Posterior vena cava (tissue), 2 donors: ENCODE results near the gene STAT5B. TPM values are rescaled to one million over a fixed set of nuclear protein-coding genes. Genes with fewer than 3 reads are reported as not detected.
A peak's percentile ranks its signal among the peaks of the same experiment; 100 is the strongest.
"Not testable (repeated sequence)": the region's sequence is repeated elsewhere in the genome, so short reads cannot be mapped to it uniquely, and the experiment has no call there.

Source experiments
- DNase-seq: peaks from one replicate; pipeline ENCODE4 v3.0.0-alpha.2; 2020; ENCODE audit warnings: low spot score
- intact Hi-C, 2 donors: fragments of 100-400 bp; cut with DNase I; formaldehyde crosslinking; loops; one replicate each; pipeline versions ENCODE4 v1.14.1 to v1.14.2; 2022 to 2023
- total RNA-seq, 2 donors: library from RNA; stranded (reverse); fragmentation: NEBNext Ultra II Directional; extraction: Animal tissue kit (Norgen Biotek cat#: 25700); gene quantifications; one replicate each; pipeline ENCODE4 v1.2.1, GENCODE V29; 2021
- donor health status: DM: yes; HTN: yes; CAD: no.
- donor health status: DM: yes; HTN: yes; CAD: no.

Gene STAT5B
- total RNA-seq, 2 donors from 2014 or later = 88.6 to 96.3 TPM

DNA sequence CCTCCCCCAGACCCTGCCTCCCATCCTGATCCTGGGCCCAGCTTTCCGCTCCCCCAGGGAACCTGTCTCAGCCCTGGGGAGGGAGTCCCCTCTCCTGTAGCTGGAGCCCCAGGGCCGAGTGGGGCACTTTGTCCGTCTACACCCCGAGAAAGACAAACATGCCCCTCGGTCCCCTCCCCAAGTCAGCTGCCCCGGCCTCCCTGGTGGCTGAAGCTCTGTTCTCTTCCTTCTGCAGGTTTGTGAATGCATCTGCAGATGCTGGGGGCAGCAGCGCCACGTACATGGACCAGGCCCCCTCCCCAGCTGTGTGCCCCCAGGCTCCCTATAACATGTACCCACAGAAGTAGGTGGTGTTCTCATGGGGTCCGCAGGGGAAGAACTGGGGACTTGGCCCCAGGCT, 33.0 kb upstream of the STAT5B start:
- intact Hi-C loops = no loop called here
- DNase-seq = no peak

DNA sequence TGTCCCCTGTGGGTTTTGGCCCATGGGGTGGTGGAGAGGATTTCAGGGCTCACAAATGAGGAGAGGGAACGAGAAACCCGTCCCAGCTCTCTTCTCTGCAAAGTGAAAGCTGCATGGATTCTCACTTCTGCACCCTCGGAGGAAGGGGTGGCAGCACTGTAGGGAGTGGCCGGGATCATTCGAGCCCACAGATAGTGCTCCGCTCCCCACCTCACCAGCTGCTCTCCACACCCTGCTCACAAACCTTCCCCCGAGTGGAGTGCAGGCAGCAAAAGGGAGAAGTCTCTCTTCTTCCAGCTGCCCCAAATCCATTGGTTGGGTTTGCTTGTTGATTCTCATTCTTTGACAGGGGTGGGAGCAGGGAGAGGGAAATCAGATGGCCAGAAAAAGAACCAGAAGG, 32.3 kb upstream of the STAT5B start:
- intact Hi-C loops = no loop called here
- DNase-seq = no peak

DNA sequence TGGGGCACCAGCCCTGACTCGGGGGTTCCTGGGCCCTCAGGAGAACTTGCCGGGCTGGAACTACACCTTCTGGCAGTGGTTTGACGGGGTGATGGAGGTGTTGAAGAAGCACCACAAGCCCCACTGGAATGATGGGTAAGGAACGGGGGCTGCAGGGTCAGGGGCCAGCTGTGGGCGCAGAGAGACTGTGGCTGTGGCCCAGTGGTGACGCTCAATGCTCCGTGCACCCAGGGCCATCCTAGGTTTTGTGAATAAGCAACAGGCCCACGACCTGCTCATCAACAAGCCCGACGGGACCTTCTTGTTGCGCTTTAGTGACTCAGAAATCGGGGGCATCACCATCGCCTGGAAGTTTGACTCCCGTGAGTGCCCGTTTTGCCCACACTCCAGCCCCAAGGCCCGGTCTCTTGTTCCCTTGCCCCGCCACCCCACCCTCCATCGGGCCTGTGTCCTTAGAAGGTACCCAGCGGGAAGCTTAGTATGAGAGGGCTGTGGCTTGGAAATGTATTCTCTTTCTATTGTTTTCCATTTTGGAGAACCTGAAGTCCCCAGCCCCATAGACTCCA, 31.3 kb upstream of the STAT5B start:
- intact Hi-C loops = no loop called here

GRCh38 chr17:42306385-42306667, 30.1 kb upstream of the STAT5B start:
- DNase-seq = no peak
- intact Hi-C loops = no loop called here

More for the DNA sequence above, 31.3 kb upstream of the STAT5B start:
- no peak for DNase-seq

DNA sequence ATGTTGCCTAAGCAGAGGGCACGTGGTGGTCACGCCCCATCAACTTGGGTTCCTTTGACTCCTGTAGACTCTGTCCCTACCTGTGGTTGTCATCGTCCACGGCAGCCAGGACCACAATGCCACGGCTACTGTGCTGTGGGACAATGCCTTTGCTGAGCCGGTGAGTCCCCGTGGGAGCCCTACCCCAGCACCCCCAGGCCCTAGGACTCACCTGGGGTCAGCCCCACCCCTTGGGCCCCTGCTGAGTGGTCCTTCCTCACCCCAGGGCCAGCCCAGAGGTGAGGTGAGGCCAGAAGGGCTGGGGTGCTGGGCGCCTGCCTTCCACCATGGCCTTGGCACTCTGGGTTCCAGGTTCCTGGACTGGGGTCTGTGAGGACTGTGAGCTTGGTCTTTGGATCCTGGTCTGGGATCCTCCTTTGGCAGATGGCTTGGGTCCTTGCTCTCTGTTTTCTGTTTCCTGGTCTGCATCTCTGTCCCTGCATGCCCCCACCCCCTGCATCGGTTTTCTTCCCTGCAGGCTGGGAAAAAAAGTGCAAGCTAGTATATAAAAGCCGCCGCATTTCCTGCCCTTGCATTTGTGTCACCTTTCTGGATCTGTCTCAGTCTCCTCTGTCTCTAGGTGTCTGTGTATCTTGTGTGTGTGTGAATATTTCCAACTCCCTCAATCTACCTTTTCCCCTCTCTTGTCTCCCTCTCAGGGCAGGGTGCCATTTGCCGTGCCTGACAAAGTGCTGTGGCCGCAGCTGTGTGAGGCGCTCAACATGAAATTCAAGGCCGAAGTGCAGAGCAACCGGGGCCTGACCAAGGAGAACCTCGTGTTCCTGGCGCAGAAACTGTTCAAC, 29.6 kb upstream of the STAT5B start:
- intact Hi-C loops = loop anchor here in 1 of 2 donors (1.0 kb wide), 1 partner anchor 12 kb away; no protein-coding TSS in a partner anchor

DNA sequence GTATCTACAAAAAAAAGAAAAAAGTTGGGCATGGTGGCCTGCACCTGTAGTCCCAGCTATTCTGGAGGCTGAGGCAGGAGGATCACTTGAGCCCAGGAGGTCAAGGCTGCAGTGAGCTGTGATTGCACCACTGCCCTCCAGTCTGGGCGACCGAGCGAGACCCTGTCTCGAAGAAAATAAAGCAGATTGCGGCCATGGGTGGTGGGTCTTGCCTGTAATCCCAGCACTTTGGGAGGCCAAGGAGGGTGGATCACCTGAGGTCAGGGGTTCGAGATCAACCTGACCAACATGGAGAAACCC, 28.8 kb upstream of the STAT5B start:
- not testable (repeated sequence) for DNase-seq
- intact Hi-C loops = loop anchor here in 1 of 2 donors (1.0 kb wide), 1 partner anchor 12 kb away; no protein-coding TSS in a partner anchor

More for the DNA sequence above, 29.6 kb upstream of the STAT5B start:
- no peak for DNase-seq

GRCh38 chr17:42304187-42305030, 28.2 kb upstream of the STAT5B start:
- DNase-seq = no peak
- intact Hi-C loops = loop anchor here in 1 of 2 donors (1.0 kb wide), 1 partner anchor 13 kb away; no protein-coding TSS in a partner anchor

- no peak for DNase-seq
- intact Hi-C loops = no loop called here
Observed at GRCh38 chr17:42303694-42304093, 27.5 kb upstream of the STAT5B start.

DNA sequence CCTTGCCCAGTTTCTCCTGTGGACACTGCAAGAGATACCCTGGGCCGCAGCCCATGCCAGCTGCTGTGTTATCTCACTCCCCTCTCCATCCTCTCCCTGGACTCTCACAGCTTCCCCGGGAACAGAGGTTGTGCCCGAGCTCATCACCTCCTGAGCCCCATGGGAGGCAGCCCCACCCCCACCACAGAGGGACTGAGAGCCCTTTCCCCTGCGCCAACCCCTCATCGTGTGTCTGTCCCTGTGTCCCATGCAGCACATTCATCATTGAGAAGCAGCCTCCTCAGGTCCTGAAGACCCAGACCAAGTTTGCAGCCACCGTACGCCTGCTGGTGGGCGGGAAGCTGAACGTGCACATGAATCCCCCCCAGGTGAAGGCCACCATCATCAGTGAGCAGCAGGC, 24.8 kb upstream of the STAT5B start:
- intact Hi-C loops = no loop called here
- no peak for DNase-seq

GRCh38 chr17:42299913-42300312, 23.7 kb upstream of the STAT5B start:
- intact Hi-C loops, DNase-seq: not testable (repeated sequence)

DNA sequence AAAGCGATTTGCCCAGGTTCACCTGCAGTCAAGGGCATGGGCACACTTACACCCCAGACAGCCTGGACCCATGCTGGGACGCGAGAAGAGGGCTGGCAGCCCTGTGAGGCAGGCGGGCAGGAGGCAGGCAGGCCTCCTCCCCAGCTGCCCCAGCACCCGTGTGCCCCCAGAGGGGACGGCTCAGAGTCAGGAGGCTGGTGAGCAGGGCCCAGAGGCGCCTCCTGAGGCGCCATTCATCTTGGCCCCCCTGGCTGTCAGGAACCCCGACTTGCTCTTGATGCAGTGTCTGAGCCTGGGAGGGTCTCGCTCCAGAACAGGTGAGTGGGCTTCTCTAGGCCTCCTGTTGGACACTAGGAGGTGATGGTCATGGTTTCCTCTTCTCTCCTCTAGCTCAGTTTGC, 23.2 kb upstream of the STAT5B start:
- DNase-seq, intact Hi-C loops: not testable (repeated sequence)

DNA sequence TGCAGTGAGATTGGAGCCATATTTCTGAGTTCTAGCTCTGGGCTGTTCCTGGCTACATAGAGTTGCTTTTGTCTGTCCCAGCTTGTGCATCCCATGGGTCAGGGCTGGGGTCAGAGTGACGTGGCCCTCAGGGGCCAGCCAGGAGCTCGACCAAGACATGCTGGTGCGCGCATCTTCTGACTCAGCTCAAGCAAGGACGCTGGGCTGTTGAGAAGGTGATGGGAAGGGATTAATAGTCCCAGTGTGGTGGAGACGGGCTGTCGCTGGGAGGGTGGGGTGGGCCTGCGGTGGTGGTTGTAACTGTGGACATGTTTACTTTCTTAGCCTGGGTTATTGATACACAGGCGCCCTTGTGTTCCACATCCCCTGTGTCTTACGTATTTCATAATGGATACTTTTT, 21.6 kb upstream of the STAT5B start:
- intact Hi-C loops, DNase-seq: not testable (repeated sequence)

- intact Hi-C loops = no loop called here
- DNase-seq = peak; percentile 0
Observed at GRCh38 chr17:42296012-42296411, 19.8 kb upstream of the STAT5B start.

DNA sequence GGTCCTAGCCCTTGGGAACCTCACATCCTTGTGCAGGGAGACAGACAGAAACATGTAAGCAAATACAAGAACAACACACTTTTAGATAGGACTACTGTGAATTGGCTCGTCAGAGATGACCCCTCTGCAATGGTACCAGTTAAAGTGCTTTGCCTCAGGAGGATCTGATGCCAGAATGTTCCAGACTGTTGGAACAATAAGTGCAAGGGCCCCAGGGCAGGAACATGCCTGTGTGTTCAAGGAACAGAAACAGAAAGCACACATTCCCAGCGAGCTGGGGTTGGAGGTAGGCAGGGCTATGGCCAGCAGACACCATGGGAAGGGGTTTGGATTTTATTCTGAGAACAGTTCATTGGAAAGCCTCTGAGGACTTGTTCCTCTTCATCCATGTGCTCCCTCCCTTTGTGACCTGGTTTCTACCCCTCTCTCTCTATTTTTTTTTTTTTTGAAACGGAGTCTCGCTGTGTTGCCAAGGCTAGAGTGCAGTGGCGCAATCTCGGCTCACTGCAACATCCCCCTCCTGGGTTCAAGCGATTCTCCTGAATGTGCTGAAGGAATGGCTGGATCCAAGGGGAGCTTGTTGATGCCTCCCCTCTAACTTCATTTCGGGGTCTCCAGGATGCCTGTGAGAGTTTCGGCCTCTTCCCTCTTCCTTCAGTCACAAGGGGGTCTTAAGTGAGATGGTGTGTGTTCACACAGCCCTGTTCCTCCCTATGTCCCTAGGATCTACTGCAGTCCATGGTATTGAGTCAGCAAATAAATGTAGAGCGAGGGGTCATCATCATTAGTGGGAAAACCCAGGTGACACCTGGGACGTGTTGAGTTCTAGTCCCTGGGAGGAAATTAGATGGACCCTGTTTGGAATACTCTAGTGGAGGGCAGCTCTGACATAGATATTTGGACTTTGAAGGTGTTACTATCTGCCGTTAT, 18.5 kb upstream of the STAT5B start:
- intact Hi-C loops = no loop called here
- DNase-seq = peak; percentile 28

GRCh38 chr17:42291129-42291528, 14.9 kb upstream of the STAT5B start:
- DNase-seq = peak; percentile 23
- intact Hi-C loops = no loop called here

DNA sequence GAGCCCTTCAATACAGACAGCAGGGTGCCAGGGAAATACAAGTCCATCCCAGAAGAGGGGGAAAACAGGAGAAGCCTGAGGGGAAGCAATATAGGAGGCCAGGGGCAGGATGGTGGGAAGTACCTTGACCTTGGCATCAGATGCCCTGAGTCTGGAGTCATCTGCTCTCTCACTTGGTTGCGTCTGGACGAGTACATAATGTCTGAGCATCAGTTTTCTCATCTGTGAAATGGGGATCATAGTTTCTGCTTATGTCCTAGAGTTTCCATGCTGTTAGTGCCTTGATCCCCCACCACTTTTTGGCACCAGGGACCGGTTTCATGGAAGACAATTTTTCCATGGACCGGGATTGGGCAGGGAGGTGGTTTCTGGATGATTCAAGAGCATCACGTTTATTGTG, 14.4 kb upstream of the STAT5B start:
- peak; percentile 17 for DNase-seq
- intact Hi-C loops = no loop called here

DNA sequence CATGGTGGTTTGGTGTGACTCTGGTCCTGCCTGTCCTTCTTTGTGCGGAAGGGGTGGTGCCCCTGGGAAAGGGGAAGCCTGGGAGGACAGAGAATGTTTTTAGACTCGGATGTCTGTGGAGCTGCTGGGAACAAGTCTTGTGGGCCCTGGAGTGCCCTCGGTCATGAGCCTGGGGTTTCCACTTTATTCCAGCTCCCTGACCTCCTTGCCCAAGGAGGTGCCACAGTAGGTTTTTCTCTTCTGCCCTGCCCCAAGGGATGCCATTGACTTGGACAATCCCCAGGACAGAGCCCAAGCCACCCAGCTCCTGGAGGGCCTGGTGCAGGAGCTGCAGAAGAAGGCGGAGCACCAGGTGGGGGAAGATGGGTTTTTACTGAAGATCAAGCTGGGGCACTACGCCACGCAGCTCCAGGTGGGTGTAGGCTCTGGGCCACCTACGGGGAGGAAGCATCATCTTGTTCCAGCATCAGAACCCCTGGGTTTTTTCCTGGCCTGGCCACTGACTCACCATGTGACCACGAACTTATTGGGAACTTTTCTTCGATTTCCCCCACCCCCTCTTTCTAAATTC, 13.5 kb upstream of the STAT5B start:
- DNase-seq = peak; percentile 71
- intact Hi-C loops = no loop called here

- intact Hi-C loops = no loop called here
- peak; percentile 85 for DNase-seq
Observed at GRCh38 chr17:42288803-42289610, 12.8 kb upstream of the STAT5B start.
